Liver (tissue), 3 donors: ENCODE measurements around the gene GALNT6.

Experiments used
- CTCF ChIP-seq: fragments of 150-350 bp; IDR thresholded peaks from 2 replicates; pipeline ENCODE4 v1.5.1; 2017; ENCODE audit warnings: improper control_type of control experiment, low read depth, low read length; ENCODE audit not compliant: missing input control
- HNF4A ChIP-seq, 2 donors: conservative IDR thresholded peaks; 2 replicates each; pipeline ENCODE4 v1.6.1; 2016; ENCODE audit warnings: antibody characterized with exemption in 2 of 2, mild to moderate bottlenecking in 2 of 2
- RAD21 ChIP-seq, 2 donors: IDR thresholded peaks; 2 replicates each; pipeline ENCODE4 v1.6.1; 2016; ENCODE audit warnings: antibody characterized with exemption in 2 of 2, mild to moderate bottlenecking in 2 of 2
- TAF1 ChIP-seq: conservative IDR thresholded peaks from 2 replicates; pipeline ENCODE4 v1.6.1; 2016; ENCODE audit warnings: antibody characterized with exemption, mild to moderate bottlenecking
- donor health status: healthy.
- donor health status: healthy.

GRCh38 chr12:51377099-51377984 lies 13.9 kb downstream of the GALNT6 start:
- TF ChIP-seq CTCF (no peak), TAF1 (no peak), RAD21 (IDR thresholded peaks at IDR 0.05) (no peak), HNF4A (conservative IDR thresholded peaks at IDR 0.05) (no peak)
